CD4-positive, alpha-beta T cell treated with Interleukin-17A for 4 hours (primary cell): ENCODE results near the gene SLC45A3.

Source experiments
- DNase-seq: peaks from one replicate; pipeline ENCODE4 v3.0.0-alpha.2; 2020; ENCODE audit warnings: mixed read lengths

Gene SLC45A3

GRCh38 chr1:205633421-205633976, 46.8 kb downstream of the SLC45A3 start:
- no peak for DNase-seq

GRCh38 chr1:205632669-205633169, 47.6 kb downstream of the SLC45A3 start:
- no peak for DNase-seq

GRCh38 chr1:205631768-205632668, 48.3 kb downstream of the SLC45A3 start, which contains the start of gene ELK4:
TSS of gene ELK4 (minus strand) at chr1:205632011. CDS start at chr1:205623882, 8,129 bp downstream.
- peak; percentile 100 for DNase-seq

GRCh38 chr1:205631010-205631767, 49.1 kb downstream of the SLC45A3 start:
- DNase-seq: peak; percentile 83

GRCh38 chr1:205630651-205631009, 49.7 kb downstream of the SLC45A3 start:
- no peak for DNase-seq

- no peak for DNase-seq
These were observed 50.1 kb downstream of the SLC45A3 start for GRCh38 chr1:205630241-205630640.

GRCh38 chr1:205629751-205630150, 50.6 kb downstream of the SLC45A3 start:
- DNase-seq: no peak

GRCh38 chr1:205627956-205628355, 52.4 kb downstream of the SLC45A3 start:
- DNase-seq: no peak

GRCh38 chr1:205626216-205626615, 54.1 kb downstream of the SLC45A3 start:
- DNase-seq: no peak

GRCh38 chr1:205623646-205624045, 56.7 kb downstream of the SLC45A3 start:
- no peak for DNase-seq

GRCh38 chr1:205620269-205620668, 60.0 kb downstream of the SLC45A3 start:
- DNase-seq: no peak

GRCh38 chr1:205619376-205619775, 60.9 kb downstream of the SLC45A3 start:
- DNase-seq: no peak

- DNase-seq: no peak
These were observed 63.6 kb downstream of the SLC45A3 start for GRCh38 chr1:205616563-205617293.

GRCh38 chr1:205615789-205616188, 64.5 kb downstream of the SLC45A3 start:
- DNase-seq: no peak

GRCh38 chr1:205613854-205614412, 66.4 kb downstream of the SLC45A3 start:
- DNase-seq: no peak

- no peak for DNase-seq
These were observed 67.8 kb downstream of the SLC45A3 start for GRCh38 chr1:205612556-205612955.

GRCh38 chr1:205612104-205612503, 68.2 kb downstream of the SLC45A3 start:
- no peak for DNase-seq

- DNase-seq: no peak
These were observed 69.3 kb downstream of the SLC45A3 start for GRCh38 chr1:205610901-205611466.

GRCh38 chr1:205610036-205610435, 70.3 kb downstream of the SLC45A3 start:
- no peak for DNase-seq
